Stimulated activated CD4-positive, alpha-beta T cell treated with anti-CD3 and anti-CD28 coated beads, Interleukin-4, amount 100 ng/mL, for 48 hours (primary cell): Measurements from ENCODE around the gene PDLIM4.

ENCODE experiments used
- DNase-seq, 2 donors: peaks; one replicate each; pipeline ENCODE4 v3.0.0-alpha.2; 2020; ENCODE audit warnings: low read depth in 2 of 2

PDLIM4 gene

GRCh38 chr5:132227485-132228240 is 29.8 kb upstream of the PDLIM4 start, which contains the start of gene P4HA2:
Gene P4HA2 (minus strand): TSS chr5:132227853. CDS start chr5:132218626, 9,227 bp downstream.
- peak; percentile 31 to 58 for DNase-seq

DNA sequence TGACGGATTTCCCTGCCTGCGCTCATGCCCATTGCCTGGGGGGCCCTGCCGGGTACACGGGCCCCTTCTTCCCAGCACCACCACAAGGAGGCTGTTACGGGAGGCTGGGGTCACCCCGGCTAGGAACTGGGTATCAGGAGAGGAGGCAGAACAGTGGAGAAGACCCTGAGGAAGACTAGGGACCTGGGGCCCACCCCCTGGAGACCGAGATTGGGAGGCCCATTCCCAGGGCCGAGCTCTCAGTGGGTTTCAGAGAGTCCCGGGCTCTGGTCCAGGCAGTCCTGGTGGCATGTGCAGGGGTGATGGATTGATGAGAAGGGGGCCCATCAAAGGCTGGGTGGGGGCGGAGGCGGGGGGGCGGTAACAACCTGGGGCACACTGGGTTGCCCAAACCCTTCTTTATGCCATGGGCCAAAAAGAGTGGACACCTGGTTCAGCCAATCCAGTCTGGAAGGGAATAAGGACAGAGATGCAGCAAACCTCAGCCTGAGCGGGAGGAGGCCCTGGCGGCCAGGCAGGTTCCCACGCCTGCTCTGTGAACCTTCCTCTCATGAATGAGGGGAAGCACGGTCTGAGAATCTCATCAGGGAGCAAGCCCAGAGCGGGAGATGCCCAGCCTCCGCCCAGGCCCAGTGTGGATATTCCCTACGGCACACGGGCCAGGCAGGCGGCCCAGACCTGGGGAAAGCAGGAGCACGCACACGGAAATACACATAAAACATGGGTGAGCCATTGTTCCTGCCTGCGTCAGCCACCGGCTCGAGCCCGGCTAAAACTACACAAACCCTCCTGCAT is 29.1 kb upstream of the PDLIM4 start:
- no peak for DNase-seq

- DNase-seq: no peak
Observed at GRCh38 chr5:132229236-132229635, 28.3 kb upstream of the PDLIM4 start.

DNA sequence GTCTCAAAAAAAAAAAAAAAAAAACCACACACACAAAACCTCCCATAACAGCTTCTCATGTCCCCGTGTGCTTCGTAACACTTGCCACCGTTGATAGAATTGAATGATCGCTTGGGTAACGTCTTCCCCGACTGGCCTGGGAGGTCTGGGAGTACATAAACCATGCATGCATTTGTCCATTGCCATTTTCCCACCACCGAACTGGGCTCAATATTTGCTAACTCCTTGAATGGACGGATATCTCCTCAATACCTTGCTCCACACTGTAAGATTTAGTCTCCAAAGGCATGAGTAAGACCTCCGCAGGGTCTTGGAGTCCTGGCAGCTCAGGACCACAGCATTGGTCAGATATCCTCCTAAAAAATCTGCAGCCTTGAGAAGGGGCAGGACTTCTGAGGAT is 26.6 kb upstream of the PDLIM4 start:
- no peak for DNase-seq

DNA sequence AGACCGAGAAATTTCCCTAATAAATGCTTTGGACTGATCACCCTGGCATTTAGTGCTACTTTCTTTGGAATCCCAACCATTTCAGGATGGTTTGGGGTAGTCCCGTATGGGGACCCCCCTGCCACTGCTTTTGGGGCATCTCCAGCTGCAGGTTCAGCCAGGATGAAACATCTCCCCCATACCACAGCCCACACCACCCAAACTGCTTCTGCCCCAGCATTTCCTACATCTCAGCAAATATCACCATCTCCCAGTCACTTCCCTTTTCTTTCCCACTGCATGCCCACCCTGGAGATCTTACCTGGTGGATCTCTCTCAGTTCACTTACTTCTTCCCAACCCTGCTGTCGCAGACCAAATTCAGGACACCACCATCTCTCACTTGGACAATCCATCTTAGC is 25.0 kb upstream of the PDLIM4 start:
- no peak for DNase-seq

DNA sequence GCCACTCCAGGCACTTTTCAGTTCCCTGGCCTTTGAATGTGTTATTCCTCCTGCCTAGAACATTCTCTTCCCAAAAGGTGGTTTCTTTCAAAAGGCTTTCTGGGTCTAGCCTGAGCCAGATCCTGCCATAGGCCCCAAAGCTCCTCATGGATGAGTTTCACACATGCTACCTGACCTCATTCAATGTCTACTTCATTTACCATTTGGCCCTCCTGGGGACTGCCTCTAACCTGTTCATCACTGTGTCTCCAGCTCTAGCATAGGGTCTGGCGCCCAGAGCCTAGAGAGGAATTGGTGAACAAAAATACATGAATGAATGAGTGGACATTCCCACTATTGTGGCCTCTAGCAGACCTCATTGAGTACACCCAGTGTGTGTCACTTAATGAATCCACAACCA is 24.4 kb upstream of the PDLIM4 start:
- DNase-seq: no peak

- no peak for DNase-seq
Observed at GRCh38 chr5:132233811-132234683, 23.4 kb upstream of the PDLIM4 start.

DNA sequence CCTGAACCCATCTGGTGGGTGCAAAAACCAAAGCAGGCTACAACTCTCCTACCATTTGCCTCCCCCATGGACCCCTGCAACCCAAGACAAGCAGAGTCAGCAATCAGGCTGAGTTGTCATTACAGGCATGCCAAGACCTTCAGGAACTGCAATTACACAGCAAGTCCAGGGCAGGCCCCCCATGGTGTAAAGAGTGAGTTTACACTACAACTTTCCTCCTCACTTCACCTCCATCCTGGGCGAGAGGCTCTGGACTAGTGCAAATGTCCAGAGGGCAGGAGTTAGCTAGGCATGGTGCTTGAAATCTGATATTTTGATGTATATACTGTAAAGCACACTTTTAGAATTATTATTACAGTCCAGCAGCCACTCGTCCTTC is 22.8 kb upstream of the PDLIM4 start:
- no peak for DNase-seq

DNA sequence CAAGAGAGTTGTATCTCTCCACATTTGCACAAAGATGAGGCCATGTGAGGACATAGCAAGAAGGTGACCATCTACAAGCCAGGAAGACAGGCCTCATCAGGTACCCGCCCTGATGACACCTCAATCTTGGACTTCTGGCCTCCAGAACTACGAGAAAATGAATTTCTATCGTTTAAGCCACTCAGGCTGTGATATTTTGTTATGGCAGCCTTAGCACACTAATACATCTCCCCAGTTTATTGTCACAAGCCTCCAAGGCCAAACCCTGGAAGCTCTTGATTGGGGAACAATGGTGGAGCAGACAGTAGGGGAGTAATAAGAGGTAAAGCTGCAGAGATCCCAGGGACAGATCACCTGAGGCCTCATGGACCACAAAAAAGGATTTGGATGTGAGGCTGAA is 22.2 kb upstream of the PDLIM4 start:
- DNase-seq: no peak

DNA sequence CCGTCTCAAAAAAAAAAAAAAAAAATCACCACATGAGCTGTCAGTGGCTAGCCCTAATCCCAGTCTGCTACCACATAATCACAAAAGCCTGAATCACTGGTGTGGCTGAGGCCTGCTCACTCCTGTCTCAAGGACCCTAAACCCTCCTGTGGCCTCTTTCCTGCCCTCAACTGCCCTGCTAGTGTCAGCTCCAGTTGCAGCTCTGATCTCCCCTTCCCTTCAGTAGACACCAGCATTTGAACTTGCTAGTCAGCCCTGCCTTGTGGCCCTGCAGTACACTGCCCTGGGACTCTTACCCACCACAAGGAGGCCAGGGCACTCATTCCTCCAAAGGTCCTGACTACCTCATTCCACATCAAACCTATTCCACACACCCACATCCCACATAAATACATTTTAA is 20.4 kb upstream of the PDLIM4 start:
- DNase-seq: no peak

GRCh38 chr5:132237670-132238069 is 19.8 kb upstream of the PDLIM4 start:
- DNase-seq: no peak

DNA sequence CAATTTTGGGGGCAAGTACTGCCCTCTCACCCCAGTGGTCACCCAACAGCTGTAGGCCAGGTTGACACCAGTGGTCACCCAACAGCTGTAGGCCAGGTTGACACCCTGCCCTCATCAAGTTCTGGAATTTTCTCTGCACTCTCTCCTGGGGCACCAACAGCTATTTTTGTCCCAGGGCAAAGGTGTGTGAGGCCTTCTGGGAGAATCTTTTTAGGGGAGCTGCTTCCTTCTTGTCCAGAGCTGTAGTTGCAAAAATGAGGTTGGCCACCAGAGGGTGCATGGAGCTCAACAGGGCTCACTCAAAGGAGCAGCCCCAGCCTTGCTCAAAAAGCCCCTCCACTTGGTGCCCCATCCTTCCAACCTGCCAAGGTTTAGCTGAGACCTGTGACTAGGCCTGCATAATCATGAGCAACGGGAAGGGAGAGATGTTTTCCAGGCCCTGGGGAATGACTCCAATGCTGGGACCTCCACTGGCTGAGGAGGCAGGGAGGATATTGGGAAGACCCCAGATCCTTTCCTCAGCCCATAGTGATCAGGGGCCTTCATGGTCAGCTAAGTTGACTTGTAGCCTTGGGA is 19.2 kb upstream of the PDLIM4 start:
- peak; percentile 77 to 84 for DNase-seq

GRCh38 chr5:132238901-132239500 is 18.5 kb upstream of the PDLIM4 start:
- DNase-seq: no peak

GRCh38 chr5:132239776-132240175 is 17.7 kb upstream of the PDLIM4 start:
- DNase-seq: no peak

DNA sequence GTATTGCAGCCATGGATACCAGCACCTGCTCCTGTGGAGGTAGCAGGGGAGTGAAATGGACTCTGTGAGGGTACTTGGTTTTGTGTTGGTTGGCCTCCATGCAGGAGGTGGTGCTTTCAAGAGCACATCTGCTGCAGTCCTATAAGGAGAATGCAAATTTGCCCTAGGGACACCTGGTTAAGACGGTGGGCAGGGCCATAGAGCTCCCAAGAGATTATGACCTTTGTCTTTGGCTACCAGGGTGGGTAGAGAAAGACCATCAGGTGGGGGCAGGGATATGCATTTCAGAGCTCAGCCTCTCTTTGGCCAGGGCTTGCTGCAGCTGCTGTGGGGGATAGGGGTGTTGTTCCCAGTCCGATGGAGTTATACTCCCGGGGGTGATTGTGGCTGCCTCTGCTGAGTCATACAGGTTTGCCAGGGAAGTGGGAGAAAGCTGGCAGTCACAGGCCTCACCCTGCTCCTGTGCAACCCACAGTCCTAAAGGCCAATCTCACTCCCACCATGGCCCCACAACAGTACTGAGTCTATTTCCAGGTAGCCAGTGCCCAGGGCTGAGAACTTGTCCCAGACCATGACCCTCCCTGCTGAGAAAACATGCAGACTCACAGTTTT is 14.0 kb upstream of the PDLIM4 start:
- no peak for DNase-seq

DNA sequence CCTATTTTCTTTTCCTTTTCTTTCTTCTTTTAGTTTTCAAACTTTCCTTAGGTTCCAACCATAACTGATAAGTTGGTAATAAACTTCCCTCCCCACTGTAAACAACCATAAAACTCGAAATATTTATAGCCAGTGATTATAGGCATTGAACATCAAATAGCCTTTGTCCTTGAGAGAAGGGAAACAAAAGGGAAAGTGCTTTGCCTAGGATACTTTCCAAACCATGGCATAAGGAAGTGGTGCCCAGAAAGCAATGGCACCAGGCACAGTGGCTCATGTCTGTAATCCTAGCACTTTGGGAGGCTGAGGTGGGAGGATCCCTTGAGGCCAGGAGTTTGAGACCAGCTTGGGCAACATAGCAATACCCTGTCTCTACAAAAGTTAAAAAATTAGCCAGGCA is 11.9 kb upstream of the PDLIM4 start:
- no peak for DNase-seq

- no peak for DNase-seq
Observed at GRCh38 chr5:132246806-132247205, 10.7 kb upstream of the PDLIM4 start.

- no peak for DNase-seq
Observed at GRCh38 chr5:132250547-132250946, 6.9 kb upstream of the PDLIM4 start.

- no peak for DNase-seq
Observed at GRCh38 chr5:132251220-132251725, 6.2 kb upstream of the PDLIM4 start.

- DNase-seq: no peak
Observed at GRCh38 chr5:132253008-132253441, 4.5 kb upstream of the PDLIM4 start.
